Loucy (cell line): ENCODE results near the gene MYO9A.

Experiments
- H2AFZ ChIP-seq: fragments of 200-600 bp; sonication (generic); 2 replicates; pipeline ENCODE4 v1.6.0; 2016; ENCODE audit warnings: antibody characterized with exemption, mild to moderate bottlenecking, low read length, moderate library complexity
- H3F3A ChIP-seq: fragments of 200-600 bp; 2 replicates; pipeline ENCODE4 v1.6.0; 2016; ENCODE audit warnings: antibody characterized with exemption, low read depth, mild to moderate bottlenecking
- H3K27me3 ChIP-seq: fragments of 200-600 bp; sonication (generic); 2 replicates; pipeline ENCODE4 v1.6.1; 2014; ENCODE audit warnings: low read length, mild to moderate bottlenecking; ENCODE audit not compliant: insufficient read depth, poor library complexity, severe bottlenecking
- H3K36me3 ChIP-seq: fragments of 200-600 bp; sonication (generic); 2 replicates; pipeline ENCODE4 v1.6.1; 2016; ENCODE audit warnings: low read length; ENCODE audit not compliant: insufficient read depth
- H3K4me1 ChIP-seq: fragments of 200-600 bp; sonication (generic); 2 replicates; pipeline ENCODE4 v1.5.1; 2014; ENCODE audit warnings: low read length, mild to moderate bottlenecking; ENCODE audit not compliant: insufficient read depth, poor library complexity, severe bottlenecking
- H3K4me2 ChIP-seq: fragments of 200-600 bp; sonication (generic); 2 replicates; pipeline ENCODE4 v1.6.0; 2014; ENCODE audit warnings: antibody characterized with exemption, low read length, low read depth, mild to moderate bottlenecking; ENCODE audit not compliant: poor library complexity, severe bottlenecking
- H3K4me3 ChIP-seq: fragments of 200-600 bp; sonication (generic); 2 replicates; pipeline ENCODE4 v1.5.1; 2014; ENCODE audit warnings: low read length, mild to moderate bottlenecking, mixed read lengths; ENCODE audit not compliant: poor library complexity, severe bottlenecking
- H3K79me2 ChIP-seq: fragments of 200-600 bp; sonication (generic); 2 replicates; pipeline ENCODE4 v1.6.1; 2014; ENCODE audit warnings: low read length; ENCODE audit not compliant: insufficient read depth
- H3K9ac ChIP-seq: fragments of 200-600 bp; sonication (generic); 2 replicates; pipeline ENCODE4 v1.6.0; 2014; ENCODE audit warnings: mild to moderate bottlenecking, low read depth, low read length, moderate library complexity; ENCODE audit not compliant: poor library complexity, severe bottlenecking
- H3K9me2 ChIP-seq: fragments of 200-600 bp; sonication (generic); replicated peaks from 2 replicates; pipeline ENCODE4 v1.6.1; 2016; ENCODE audit warnings: low read depth, low read length, mixed read lengths
- H3K9me3 ChIP-seq: fragments of 200-600 bp; sonication (generic); 2 replicates; pipeline ENCODE4 v1.6.1; 2014; ENCODE audit warnings: mild to moderate bottlenecking, antibody characterized with exemption, low read length, low read depth; ENCODE audit not compliant: insufficient read depth
- H4K20me1 ChIP-seq: fragments of 200-600 bp; sonication (generic); 2 replicates; pipeline ENCODE4 v1.6.0; 2014; ENCODE audit warnings: antibody characterized with exemption, low read length, mild to moderate bottlenecking; ENCODE audit not compliant: insufficient read depth, poor library complexity, severe bottlenecking
- EZH2phosphoT487 ChIP-seq: fragments of 200-600 bp; IDR thresholded peaks from 2 replicates; pipeline ENCODE4 v1.6.1; 2018; ENCODE audit warnings: antibody characterized with exemption, mild to moderate bottlenecking, moderate library complexity, borderline replicate concordance
- TF ChIP-seq, protein P1 (sequence below): fragments of 200-600 bp; sonication (generic); conservative IDR thresholded peaks from 2 replicates; pipeline ENCODE4 v1.5.1; 2014; ENCODE audit warnings: mild to moderate bottlenecking, antibody characterized with exemption, low read length

MYO9A gene

DNA sequence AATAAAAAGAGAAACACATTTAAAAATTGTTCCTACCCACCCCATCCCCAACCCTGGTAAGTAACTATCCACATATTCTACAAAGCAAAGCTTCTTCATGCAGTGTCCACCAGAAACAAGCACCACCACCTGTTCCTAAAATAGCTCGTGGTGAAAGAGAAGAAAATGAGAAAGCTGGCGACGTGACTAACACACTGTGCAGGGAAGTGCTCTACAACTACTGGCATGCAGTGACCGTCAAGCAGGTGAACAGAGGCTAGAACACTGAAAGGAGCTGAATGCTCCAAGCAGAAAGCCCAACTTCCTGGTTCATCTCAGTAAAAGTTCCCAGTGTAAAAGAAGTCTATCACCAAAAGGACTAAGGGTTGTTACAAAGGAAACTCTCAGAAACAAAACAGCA is 226.9 kb downstream of the MYO9A start:
- H3K4me2 ChIP-seq = no peak overlapping the region
- H3F3A ChIP-seq = no peaks in the 10 kb centered on the region
- H3K36me3 ChIP-seq = peaks cover 13% of the 10 kb centered on the region; the same call in 1 of the 2 replicates
- no peak overlapping the region for H3K4me3 ChIP-seq
- H3K4me1 ChIP-seq = no peaks in the 10 kb centered on the region
- H3K27me3 ChIP-seq = no peaks in the 10 kb centered on the region
- H2AFZ ChIP-seq = no peak overlapping the region
- no peak overlapping the region for H3K9ac ChIP-seq
- TF ChIP-seq, protein P1, sequence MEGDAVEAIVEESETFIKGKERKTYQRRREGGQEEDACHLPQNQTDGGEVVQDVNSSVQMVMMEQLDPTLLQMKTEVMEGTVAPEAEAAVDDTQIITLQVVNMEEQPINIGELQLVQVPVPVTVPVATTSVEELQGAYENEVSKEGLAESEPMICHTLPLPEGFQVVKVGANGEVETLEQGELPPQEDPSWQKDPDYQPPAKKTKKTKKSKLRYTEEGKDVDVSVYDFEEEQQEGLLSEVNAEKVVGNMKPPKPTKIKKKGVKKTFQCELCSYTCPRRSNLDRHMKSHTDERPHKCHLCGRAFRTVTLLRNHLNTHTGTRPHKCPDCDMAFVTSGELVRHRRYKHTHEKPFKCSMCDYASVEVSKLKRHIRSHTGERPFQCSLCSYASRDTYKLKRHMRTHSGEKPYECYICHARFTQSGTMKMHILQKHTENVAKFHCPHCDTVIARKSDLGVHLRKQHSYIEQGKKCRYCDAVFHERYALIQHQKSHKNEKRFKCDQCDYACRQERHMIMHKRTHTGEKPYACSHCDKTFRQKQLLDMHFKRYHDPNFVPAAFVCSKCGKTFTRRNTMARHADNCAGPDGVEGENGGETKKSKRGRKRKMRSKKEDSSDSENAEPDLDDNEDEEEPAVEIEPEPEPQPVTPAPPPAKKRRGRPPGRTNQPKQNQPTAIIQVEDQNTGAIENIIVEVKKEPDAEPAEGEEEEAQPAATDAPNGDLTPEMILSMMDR = no peak
- no peak for TF ChIP-seq EZH2phosphoT487
- H3K9me3 ChIP-seq = no peaks in the 10 kb centered on the region
- no peaks in the 10 kb centered on the region for H3K9me2 ChIP-seq
- no peaks in the 10 kb centered on the region for H3K79me2 ChIP-seq
- no peaks in the 10 kb centered on the region for H4K20me1 ChIP-seq

DNA sequence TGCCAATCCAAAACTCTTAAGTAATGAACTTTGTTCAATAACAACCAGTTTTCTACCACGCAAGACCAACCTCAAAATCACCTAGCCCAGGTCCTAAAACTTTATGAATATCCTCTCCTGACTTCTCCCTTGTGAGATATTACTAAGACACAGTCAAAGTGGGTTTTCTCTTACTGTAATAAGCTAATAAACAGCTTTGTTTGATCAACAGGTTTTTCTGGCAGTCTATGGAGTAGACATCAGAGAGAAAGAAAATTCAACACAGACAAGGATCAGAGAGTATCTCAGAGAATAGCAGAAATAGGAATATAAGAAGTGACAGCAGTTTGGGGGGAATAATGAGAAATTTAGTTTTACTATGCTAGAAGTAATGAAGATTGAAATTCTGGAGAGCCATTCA is 228.0 kb downstream of the MYO9A start:
- Histone ChIP-seq H3K4me1 (no peaks in the 10 kb centered on the region), H3K36me3 (peaks cover 13% of the 10 kb centered on the region; the same call in 1 of the 2 replicates), H3F3A (no peaks in the 10 kb centered on the region), H3K9ac (no peak overlapping the region), H2AFZ (no peak overlapping the region), H3K4me2 (no peak overlapping the region), H3K9me3 (no peaks in the 10 kb centered on the region), H3K9me2 (no peaks in the 10 kb centered on the region), H4K20me1 (no peaks in the 10 kb centered on the region), H3K4me3 (no peak overlapping the region), H3K27me3 (no peaks in the 10 kb centered on the region), H3K79me2 (no peaks in the 10 kb centered on the region)
- TF ChIP-seq EZH2phosphoT487 = no peak
- TF ChIP-seq, protein P1 = no peak

DNA sequence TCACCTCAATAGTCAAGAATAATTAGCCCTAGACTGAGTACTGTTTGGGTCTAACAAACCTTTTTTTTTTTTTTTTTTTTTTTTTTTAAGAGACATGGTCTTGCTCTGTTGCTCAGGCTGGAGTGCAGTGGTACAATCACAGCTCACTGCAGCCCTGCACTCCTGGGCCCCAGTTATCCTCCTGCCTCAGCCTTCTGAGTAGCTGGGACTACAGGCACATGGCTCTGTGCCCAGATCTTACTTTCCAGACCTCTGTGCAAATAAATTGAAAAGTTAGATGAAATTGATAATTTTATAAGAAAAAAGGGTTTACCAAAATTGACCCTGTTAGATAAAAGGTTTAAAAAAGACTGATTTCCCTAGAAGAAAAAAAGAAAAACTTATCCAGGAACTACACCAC is 228.6 kb downstream of the MYO9A start:
- H3K4me2 ChIP-seq = no peak overlapping the region
- no peaks in the 10 kb centered on the region for H3F3A ChIP-seq
- H2AFZ ChIP-seq = no peak overlapping the region
- H3K4me3 ChIP-seq = no peak overlapping the region
- no peaks in the 10 kb centered on the region for H3K79me2 ChIP-seq
- no peaks in the 10 kb centered on the region for H4K20me1 ChIP-seq
- no peaks in the 10 kb centered on the region for H3K27me3 ChIP-seq
- peaks cover 13% of the 10 kb centered on the region; the same call in 1 of the 2 replicates for H3K36me3 ChIP-seq
- H3K4me1 ChIP-seq = no peaks in the 10 kb centered on the region
- no peaks in the 10 kb centered on the region for H3K9me3 ChIP-seq
- H3K9me2 ChIP-seq = no peaks in the 10 kb centered on the region
- TF ChIP-seq, protein P1 = no peak
- TF ChIP-seq EZH2phosphoT487 = no peak
- no peak overlapping the region for H3K9ac ChIP-seq
